ENCODE data around the gene LHFPL4. TPM values are rescaled to one million over a fixed set of nuclear protein-coding genes. Genes with fewer than 3 reads are reported as not detected.

The LHFPL4 gene
- total RNA-seq, 3 donors from 2014 or later (not counting 1 experiment from before 2014, with no cell fraction given) = not detected

GRCh38 chr3:9499455-9500107 lies 54.0 kb downstream of the LHFPL4 start:
- Mint-ChIP-seq H3K36me3 (no peaks in the 10 kb centered on the region), H3K4me3 (no peak overlapping the region), H3K27ac (no peak overlapping the region), H3K27me3 (ENCODE audit: low read depth in 2 of 2) (peaks cover 17 to 30% of the 10 kb centered on the region in 2 donors), H3K4me1 (peaks cover 6 to 11% of the 10 kb centered on the region in 2 donors), H3K9me3 (no peaks in the 10 kb centered on the region)
- ATAC-seq (no peak), DNase-seq (no peak)
- H3K27ac ChIP-seq (ENCODE audit: low read length) = no peak overlapping the region
- no peak overlapping the region for H3K4me3 ChIP-seq (ENCODE audit: low read length)
- 31% methylated on average over 19 of the region's 19 CpGs for WGBS (ENCODE audit: insufficient coverage)
- TF ChIP-seq CTCF (IDR thresholded peaks at IDR 0.05) = no peak
- no peaks in the 10 kb centered on the region for H3K9me3 ChIP-seq (ENCODE audit: control insufficient read depth, insufficient read depth, low read length)
- H3K36me3 ChIP-seq (ENCODE audit: control insufficient read depth, insufficient read depth, low read length) = no peaks in the 10 kb centered on the region
- intact Hi-C loops (cut with micrococcal nuclease) = no loop called here
- H3K4me1 ChIP-seq (ENCODE audit: control insufficient read depth, insufficient read depth, low read length) = peaks cover 12% of the 10 kb centered on the region
- H3K27me3 ChIP-seq (ENCODE audit: control insufficient read depth, insufficient read depth, low read length) = peaks cover 21% of the 10 kb centered on the region

- no peak for ATAC-seq
- peaks cover 6 to 11% of the 10 kb centered on the region in 2 donors for H3K4me1 Mint-ChIP-seq
Measured at GRCh38 chr3:9498781-9499180, 54.8 kb downstream of the LHFPL4 start.

GRCh38 chr3:9497821-9498565 lies 55.6 kb downstream of the LHFPL4 start:
- H3K9me3 Mint-ChIP-seq = no peaks in the 10 kb centered on the region
- peaks cover 21% of the 10 kb centered on the region for H3K27me3 ChIP-seq (ENCODE audit: control insufficient read depth, insufficient read depth, low read length)
- H3K9me3 ChIP-seq (ENCODE audit: control insufficient read depth, insufficient read depth, low read length) = no peaks in the 10 kb centered on the region
- DNase-seq = no peak
- WGBS (ENCODE audit: insufficient coverage) = 87% methylated on average over 6 of the region's 8 CpGs
- TF ChIP-seq CTCF (IDR thresholded peaks at IDR 0.05) = no peak
- no peak overlapping the region for H3K4me3 ChIP-seq (ENCODE audit: low read length)
- H3K27me3 Mint-ChIP-seq (ENCODE audit: low read depth in 2 of 2) = peaks cover 17 to 30% of the 10 kb centered on the region in 2 donors
- no peaks in the 10 kb centered on the region for H3K36me3 Mint-ChIP-seq
- H3K36me3 ChIP-seq (ENCODE audit: control insufficient read depth, insufficient read depth, low read length) = no peaks in the 10 kb centered on the region
- intact Hi-C loops (cut with micrococcal nuclease) = no loop called here
- ATAC-seq = no peak
- no peak overlapping the region for H3K27ac ChIP-seq (ENCODE audit: low read length)
- H3K4me1 Mint-ChIP-seq = peaks cover 6 to 11% of the 10 kb centered on the region in 2 donors
- peaks cover 12% of the 10 kb centered on the region for H3K4me1 ChIP-seq (ENCODE audit: control insufficient read depth, insufficient read depth, low read length)
- H3K27ac Mint-ChIP-seq = no peak overlapping the region
- no peak overlapping the region for H3K4me3 Mint-ChIP-seq

More at GRCh38 chr3:9498781-9499180, 54.8 kb downstream of the LHFPL4 start:
- H3K4me1 ChIP-seq (ENCODE audit: control insufficient read depth, insufficient read depth, low read length) = peaks cover 12% of the 10 kb centered on the region
- peaks cover 21% of the 10 kb centered on the region for H3K27me3 ChIP-seq (ENCODE audit: control insufficient read depth, insufficient read depth, low read length)
- H3K36me3 Mint-ChIP-seq = no peaks in the 10 kb centered on the region
- H3K4me3 Mint-ChIP-seq = no peak overlapping the region
- TF ChIP-seq CTCF (IDR thresholded peaks at IDR 0.05) = no peak
- H3K27ac ChIP-seq (ENCODE audit: low read length) = no peak overlapping the region
- H3K36me3 ChIP-seq (ENCODE audit: control insufficient read depth, insufficient read depth, low read length) = no peaks in the 10 kb centered on the region
- H3K4me3 ChIP-seq (ENCODE audit: low read length) = no peak overlapping the region
- H3K27me3 Mint-ChIP-seq (ENCODE audit: low read depth in 2 of 2) = peaks cover 17 to 30% of the 10 kb centered on the region in 2 donors
- no peak for DNase-seq
- H3K9me3 Mint-ChIP-seq = no peaks in the 10 kb centered on the region
- WGBS (ENCODE audit: insufficient coverage) = 88% methylated on average over 6 of the region's 6 CpGs
- intact Hi-C loops (cut with micrococcal nuclease) = no loop called here
- no peak overlapping the region for H3K27ac Mint-ChIP-seq
- no peaks in the 10 kb centered on the region for H3K9me3 ChIP-seq (ENCODE audit: control insufficient read depth, insufficient read depth, low read length)
